HepG2 (cell line): ENCODE measurements around the gene TOPBP1. TPM values are rescaled to one million over a fixed set of nuclear protein-coding genes. Genes with fewer than 3 reads are reported as not detected.

Source experiments
- AKNA ChIP-seq: sonication (generic); formaldehyde crosslinking; IDR thresholded peaks from 2 replicates; pipeline ENCODE4 v1.4.0; 2020; ENCODE audit warnings: missing genetic modification reagents, borderline replicate concordance
- BCLAF1 ChIP-seq: fragments of 450-650 bp; IDR thresholded peaks from 2 replicates; pipeline ENCODE4 v1.6.1; 2017; ENCODE audit warnings: mild to moderate bottlenecking
- CBX1 ChIP-seq: IDR thresholded peaks from one replicate; pipeline ENCODE4 v1.6.1; 2016; ENCODE audit warnings: antibody characterized with exemption, low read depth
- CCAR2 ChIP-seq: fragments of 200-400 bp; formaldehyde crosslinking; optimal IDR thresholded peaks from 2 replicates; pipeline ENCODE3; 2018; ENCODE audit warnings: low read depth, mild to moderate bottlenecking, low read length, moderate library complexity
- EED ChIP-seq: sonication (generic); formaldehyde crosslinking; IDR thresholded peaks from 2 replicates; pipeline ENCODE4 v1.5.0; 2020; ENCODE audit warnings: mild to moderate bottlenecking, missing genetic modification reagents
- FOXJ3 ChIP-seq: sonication (generic); formaldehyde crosslinking; IDR thresholded peaks from 2 replicates; pipeline ENCODE4 v1.4.0; 2020; ENCODE audit warnings: missing genetic modification reagents, mild to moderate bottlenecking, borderline replicate concordance
- HINFP ChIP-seq: sonication (generic); formaldehyde crosslinking; IDR thresholded peaks from 2 replicates; pipeline ENCODE4 v1.4.0; 2020; ENCODE audit warnings: low read depth, mild to moderate bottlenecking, missing genetic modification reagents
- HMGA1 ChIP-seq: sonication (generic); formaldehyde crosslinking; conservative IDR thresholded peaks from 2 replicates; pipeline ENCODE4 v1.4.0; 2020; ENCODE audit warnings: missing genetic modification reagents
- MTF1 ChIP-seq: sonication (generic); formaldehyde crosslinking; IDR thresholded peaks from 2 replicates; pipeline ENCODE4 v1.5.0; 2020; ENCODE audit warnings: missing genetic modification reagents
- PHF20 ChIP-seq: sonication (generic); formaldehyde crosslinking; IDR thresholded peaks from 2 replicates; pipeline ENCODE4 v1.5.0; 2020; ENCODE audit warnings: mild to moderate bottlenecking, missing genetic modification reagents
- RARA ChIP-seq: IDR thresholded peaks from 2 replicates; pipeline ENCODE4 v1.6.1; 2016; ENCODE audit warnings: missing genetic modification reagents, missing compliant biosample characterization
- SMARCC2 ChIP-seq: fragments of 450-650 bp; IDR thresholded peaks from 2 replicates; pipeline ENCODE4 v1.6.1; 2017; ENCODE audit warnings: antibody characterized with exemption, mild to moderate bottlenecking
- SNAPC2 ChIP-seq: sonication (generic); formaldehyde crosslinking; IDR thresholded peaks from 2 replicates; pipeline ENCODE4 v1.8.1; 2022; ENCODE audit warnings: mild to moderate bottlenecking, missing genetic modification reagents
- SP2 ChIP-seq: sonication (generic); formaldehyde crosslinking; IDR thresholded peaks from 2 replicates; pipeline ENCODE4 v1.5.1; 2020; ENCODE audit warnings: mild to moderate bottlenecking, missing genetic modification reagents
- TEAD3 ChIP-seq: optimal IDR thresholded peaks from 2 replicates; pipeline ENCODE3; 2016; ENCODE audit warnings: borderline replicate concordance
- THYN1 ChIP-seq: sonication (generic); formaldehyde crosslinking; IDR thresholded peaks from 2 replicates; pipeline ENCODE4 v1.8.1; 2023; ENCODE audit warnings: low read depth, mild to moderate bottlenecking, moderate library complexity, missing genetic modification reagents, borderline replicate concordance
- YEATS4 ChIP-seq: sonication (generic); formaldehyde crosslinking; IDR thresholded peaks from 2 replicates; pipeline ENCODE4 v1.4.0; 2020; ENCODE audit warnings: missing genetic modification reagents, borderline replicate concordance
- ZBTB38 ChIP-seq: sonication (generic); formaldehyde crosslinking; IDR thresholded peaks from 2 replicates; pipeline ENCODE4 v1.5.1; 2020; ENCODE audit warnings: mild to moderate bottlenecking, missing genetic modification reagents
- ZBTB7A ChIP-seq: sonication (generic); formaldehyde crosslinking; IDR thresholded peaks from 2 replicates; pipeline ENCODE4 v1.8.0; 2022; ENCODE audit warnings: mild to moderate bottlenecking, missing genetic modification reagents
- ZNF441 ChIP-seq: sonication (generic); formaldehyde crosslinking; IDR thresholded peaks from 2 replicates; pipeline ENCODE4 v1.7.0; 2021; ENCODE audit warnings: missing genetic modification reagents, borderline replicate concordance
- ZNF572 ChIP-seq: sonication (generic); formaldehyde crosslinking; IDR thresholded peaks from 2 replicates; pipeline ENCODE4 v1.5.1; 2020; ENCODE audit warnings: mild to moderate bottlenecking, missing genetic modification reagents
- ZNF891 ChIP-seq: sonication (generic); formaldehyde crosslinking; IDR thresholded peaks from 2 replicates; pipeline ENCODE4 v1.5.0; 2020; ENCODE audit warnings: mild to moderate bottlenecking, missing genetic modification reagents
- ZSCAN25 ChIP-seq: sonication (generic); formaldehyde crosslinking; IDR thresholded peaks from 2 replicates; pipeline ENCODE4 v1.8.0; 2022; ENCODE audit warnings: mild to moderate bottlenecking, missing genetic modification reagents
- polyA plus RNA-seq, 8 experiments: library from polyadenylated mRNA; depleted of rRNA in 3 of 8; stranded (reverse) in 7 of 8; unstranded in 1 of 8; fragments of >200 nt; fragmentation: Illumina TruSeq in 4 of 8; extraction: Trizol in 4 of 8; gene quantifications; 2 replicates each; pipeline versions ENCODE4 v1.2.1 to v1.2.3, GENCODE V29; 2011 to 2016; ENCODE audit warnings: low read depth in 4 of 8, missing spikeins in 1 of 8, mixed read lengths in 1 of 8; ENCODE audit not compliant: insufficient read depth in 1 of 8
- total RNA-seq, 5 experiments: library from RNA; depleted of rRNA; stranded (reverse); fragments of >200 nt; fragmentation: Illumina TruSeq; extraction: Trizol; gene quantifications; 2 replicates each; pipeline ENCODE4 v1.2.3, GENCODE V29; 2016; ENCODE audit warnings: low read depth in 1 of 5

Gene TOPBP1
- total and polyA plus RNA-seq, 2 of the 13 experiments (the other 11 are each of a cell fraction or from before 2014, with no cell fraction given) = 24.3 to 42.9 TPM

GRCh38 chr3:133675631-133676335 is 14.0 kb upstream of the TOPBP1 start (continued):
- 0 out of 2 replicates have a peak, but pooled peaks have one; percentile 34 for TF ChIP-seq ZSCAN25 (CRISPR knock-in tag)
- TF ChIP-seq CBX1 = no peak
- no peak for TF ChIP-seq ZBTB38 (CRISPR knock-in tag)
- no peak for TF ChIP-seq SMARCC2
- no peak for TF ChIP-seq AKNA (CRISPR knock-in tag)
- TF ChIP-seq CCAR2 = no peak
- no peak for TF ChIP-seq SP2
- no peak for TF ChIP-seq ZNF572
- no peak for TF ChIP-seq ZNF891 (CRISPR knock-in tag)
- peak; percentile 91; the same call in 1 of the 2 replicates for TF ChIP-seq FOXJ3 (CRISPR knock-in tag)
- no peak for TF ChIP-seq ZNF441 (CRISPR knock-in tag)
- no peak for TF ChIP-seq ZBTB7A (CRISPR knock-in tag)
- TF ChIP-seq HMGA1 (CRISPR knock-in tag) = no peak
- TF ChIP-seq RARA (CRISPR knock-in tag) = peak; percentile 99
- TF ChIP-seq EED (CRISPR knock-in tag) = no peak
- no peak for TF ChIP-seq SNAPC2 (CRISPR knock-in tag)
- TF ChIP-seq YEATS4 (CRISPR knock-in tag) = 0 out of 2 replicates have a peak, but pooled peaks have one; percentile 25
- TF ChIP-seq TEAD3 (CRISPR knock-in tag) = peak; percentile 82
- no peak for TF ChIP-seq MTF1 (CRISPR knock-in tag)
- no peak for TF ChIP-seq THYN1 (CRISPR knock-in tag)
- TF ChIP-seq PHF20 (CRISPR knock-in tag) = no peak
- TF ChIP-seq BCLAF1 = no peak
- no peak for TF ChIP-seq HINFP (CRISPR knock-in tag)
